SK-N-SH treated with all-trans-retinoic acid at 6 μM for 48 hours (cell line): Measurements from ENCODE around the gene C7orf33.
A peak's percentile ranks its signal among the peaks of the same experiment; 100 is the strongest.

ENCODE experiments used
- ATAC-seq: fragments of 200-7000 bp; cut with Tn5 transposase; 3 replicates; pipeline ENCODE4 v1.9.1; 2020; ENCODE audit warnings: mild to moderate bottlenecking, moderate library complexity
- ARNTL ChIP-seq: fragments of 450-650 bp; formaldehyde crosslinking; IDR thresholded peaks from 2 replicates; pipeline ENCODE4 v1.5.0; 2020; ENCODE audit warnings: low read depth, mild to moderate bottlenecking, moderate library complexity, borderline replicate concordance
- BACH2 ChIP-seq: fragments of 250-450 bp; sonication (Bioruptor Pico); IDR thresholded peaks from 2 replicates; pipeline ENCODE4 v1.9.0; 2021; ENCODE audit warnings: mild to moderate bottlenecking, borderline replicate concordance
- CSDC2 ChIP-seq: fragments of 250-450 bp; sonication (Bioruptor Pico); IDR thresholded peaks from 2 replicates; pipeline ENCODE4 v1.5.0; 2020; ENCODE audit warnings: mild to moderate bottlenecking, moderate library complexity
- ESRRG ChIP-seq: fragments of 250-450 bp; sonication (Bioruptor Pico); IDR thresholded peaks from 2 replicates; pipeline ENCODE4 v1.6.1; 2021; ENCODE audit warnings: mild to moderate bottlenecking
- GLIS3 ChIP-seq: fragments of 250-450 bp; sonication (Bioruptor Pico); IDR thresholded peaks from 2 replicates; pipeline ENCODE4 v1.5.0; 2020; ENCODE audit warnings: mild to moderate bottlenecking, moderate library complexity
- ISL1 ChIP-seq: fragments of 250-450 bp; sonication (Bioruptor Pico); IDR thresholded peaks from 2 replicates; pipeline ENCODE4 v2.1.2; 2022; ENCODE audit warnings: mild to moderate bottlenecking, moderate library complexity
- OSR1 ChIP-seq: fragments of 250-450 bp; sonication (Bioruptor Pico); IDR thresholded peaks from 2 replicates; pipeline ENCODE4 v1.8.0; 2022; ENCODE audit warnings: moderate library complexity, mild to moderate bottlenecking, inconsistent platforms
- PPARA ChIP-seq: fragments of 250-450 bp; sonication (Bioruptor Pico); IDR thresholded peaks from 2 replicates; pipeline ENCODE4 v1.5.0; 2020; ENCODE audit warnings: mild to moderate bottlenecking, borderline replicate concordance
- RARB ChIP-seq: fragments of 250-450 bp; sonication (Bioruptor Pico); IDR thresholded peaks from 2 replicates; pipeline ENCODE4 v1.8.0; 2021; ENCODE audit warnings: mild to moderate bottlenecking, moderate library complexity
- SNAI2 ChIP-seq: fragments of 250-450 bp; sonication (Bioruptor Pico); IDR thresholded peaks from 2 replicates; pipeline ENCODE4 v1.5.0; 2020; ENCODE audit warnings: mild to moderate bottlenecking, moderate library complexity
- TOX ChIP-seq: fragments of 250-450 bp; sonication (Bioruptor Pico); IDR thresholded peaks from 2 replicates; pipeline ENCODE4 v1.8.0; 2021; ENCODE audit warnings: mild to moderate bottlenecking, moderate library complexity, borderline replicate concordance
- ZC3H10 ChIP-seq: fragments of 250-450 bp; sonication (Bioruptor Pico); IDR thresholded peaks from 2 replicates; pipeline ENCODE4 v1.5.1; 2021; ENCODE audit warnings: mild to moderate bottlenecking, moderate library complexity
- ZFP3 ChIP-seq: fragments of 250-450 bp; sonication (Bioruptor Pico); IDR thresholded peaks from 2 replicates; pipeline ENCODE4 v1.5.0; 2020; ENCODE audit warnings: mild to moderate bottlenecking, moderate library complexity
- ZFP30 ChIP-seq: fragments of 450-650 bp; formaldehyde crosslinking; IDR thresholded peaks from 2 replicates; pipeline ENCODE4 v1.5.0; 2022; ENCODE audit warnings: mild to moderate bottlenecking, moderate library complexity
- TF ChIP-seq, protein P1 (sequence below): fragments of 250-450 bp; sonication (Bioruptor Pico); IDR thresholded peaks from 2 replicates; pipeline ENCODE4 v1.8.0; 2020; ENCODE audit warnings: mild to moderate bottlenecking, moderate library complexity, borderline replicate concordance
- TF ChIP-seq, protein P2 (sequence below): fragments of 250-450 bp; sonication (Bioruptor Pico); IDR thresholded peaks from 2 replicates; pipeline ENCODE4 v1.5.1; 2021; ENCODE audit warnings: mild to moderate bottlenecking, moderate library complexity
- TF ChIP-seq, protein P3 (sequence below): fragments of 250-450 bp; sonication (Bioruptor Pico); IDR thresholded peaks from 2 replicates; pipeline ENCODE4 v1.5.0; 2020; ENCODE audit warnings: mild to moderate bottlenecking, moderate library complexity
- TF ChIP-seq, protein P4 (sequence below): fragments of 250-450 bp; sonication (Bioruptor Pico); IDR thresholded peaks from 2 replicates; pipeline ENCODE4 v1.5.1; 2020; ENCODE audit warnings: low read depth, mild to moderate bottlenecking, moderate library complexity

Gene C7orf33

DNA sequence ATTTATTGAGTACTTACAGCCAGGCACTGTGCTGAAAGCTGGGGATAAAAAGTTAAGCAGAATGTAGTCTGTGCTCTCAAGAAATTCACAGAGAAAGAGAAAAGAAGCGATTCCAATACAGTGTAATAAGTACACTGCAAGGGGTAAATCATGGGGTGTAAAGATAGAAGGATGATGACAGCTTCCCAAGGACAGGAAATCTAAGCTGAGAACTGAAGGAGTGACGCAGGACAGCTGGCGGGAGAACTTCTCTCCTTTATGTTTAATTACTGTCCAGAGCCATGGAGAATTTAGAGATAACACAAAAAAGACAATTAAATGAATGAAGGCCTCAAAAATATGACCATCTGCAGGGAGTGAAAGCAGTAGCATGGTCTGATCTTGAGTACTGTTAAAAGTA is 34.8 kb downstream of the C7orf33 start:
- ATAC-seq, result peak; percentile 8; the same call in 2 of the 3 replicates
- no peak for TF ChIP-seq BACH2 (CRISPR knock-in tag)
- no peak for TF ChIP-seq GLIS3 (CRISPR knock-in tag)
- TF ChIP-seq TOX (CRISPR knock-in tag), result no peak
- TF ChIP-seq ESRRG (CRISPR knock-in tag), result no peak
- no peak for TF ChIP-seq RARB
- TF ChIP-seq SNAI2 (CRISPR knock-in tag), result no peak
- no peak for TF ChIP-seq PPARA (CRISPR knock-in tag)
- no peak for TF ChIP-seq OSR1 (CRISPR knock-in tag)
- TF ChIP-seq, protein P1, sequence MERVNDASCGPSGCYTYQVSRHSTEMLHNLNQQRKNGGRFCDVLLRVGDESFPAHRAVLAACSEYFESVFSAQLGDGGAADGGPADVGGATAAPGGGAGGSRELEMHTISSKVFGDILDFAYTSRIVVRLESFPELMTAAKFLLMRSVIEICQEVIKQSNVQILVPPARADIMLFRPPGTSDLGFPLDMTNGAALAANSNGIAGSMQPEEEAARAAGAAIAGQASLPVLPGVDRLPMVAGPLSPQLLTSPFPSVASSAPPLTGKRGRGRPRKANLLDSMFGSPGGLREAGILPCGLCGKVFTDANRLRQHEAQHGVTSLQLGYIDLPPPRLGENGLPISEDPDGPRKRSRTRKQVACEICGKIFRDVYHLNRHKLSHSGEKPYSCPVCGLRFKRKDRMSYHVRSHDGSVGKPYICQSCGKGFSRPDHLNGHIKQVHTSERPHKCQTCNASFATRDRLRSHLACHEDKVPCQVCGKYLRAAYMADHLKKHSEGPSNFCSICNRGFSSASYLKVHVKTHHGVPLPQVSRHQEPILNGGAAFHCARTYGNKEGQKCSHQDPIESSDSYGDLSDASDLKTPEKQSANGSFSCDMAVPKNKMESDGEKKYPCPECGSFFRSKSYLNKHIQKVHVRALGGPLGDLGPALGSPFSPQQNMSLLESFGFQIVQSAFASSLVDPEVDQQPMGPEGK (CRISPR knock-in tag), result no peak
- no peak for TF ChIP-seq ZFP30

DNA sequence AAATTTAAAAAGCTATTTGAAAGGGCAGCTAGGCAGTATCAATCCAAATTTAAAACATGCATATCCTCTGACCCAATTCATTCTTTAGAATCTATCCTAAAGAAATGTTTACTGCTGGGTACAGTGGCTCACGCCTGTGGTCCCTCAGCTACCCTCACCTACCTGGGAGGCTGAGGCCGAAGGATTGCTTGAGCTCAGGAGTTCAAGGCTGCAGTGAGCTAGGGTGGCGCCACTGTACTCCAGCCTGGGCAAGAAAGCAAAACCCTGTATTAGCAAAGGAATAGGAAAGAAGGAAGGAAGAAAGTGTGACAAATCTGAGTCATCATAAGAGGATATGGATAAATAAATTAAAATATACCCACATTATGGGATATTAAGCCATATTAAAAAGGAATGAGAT is 36.3 kb downstream of the C7orf33 start:
- no peak for TF ChIP-seq ZFP3
- TF ChIP-seq, protein P1 (CRISPR knock-in tag), result no peak
- TF ChIP-seq BACH2 (CRISPR knock-in tag), result no peak
- TF ChIP-seq ZC3H10 (CRISPR knock-in tag), result no peak
- no peak for TF ChIP-seq ESRRG (CRISPR knock-in tag)
- TF ChIP-seq, protein P2, sequence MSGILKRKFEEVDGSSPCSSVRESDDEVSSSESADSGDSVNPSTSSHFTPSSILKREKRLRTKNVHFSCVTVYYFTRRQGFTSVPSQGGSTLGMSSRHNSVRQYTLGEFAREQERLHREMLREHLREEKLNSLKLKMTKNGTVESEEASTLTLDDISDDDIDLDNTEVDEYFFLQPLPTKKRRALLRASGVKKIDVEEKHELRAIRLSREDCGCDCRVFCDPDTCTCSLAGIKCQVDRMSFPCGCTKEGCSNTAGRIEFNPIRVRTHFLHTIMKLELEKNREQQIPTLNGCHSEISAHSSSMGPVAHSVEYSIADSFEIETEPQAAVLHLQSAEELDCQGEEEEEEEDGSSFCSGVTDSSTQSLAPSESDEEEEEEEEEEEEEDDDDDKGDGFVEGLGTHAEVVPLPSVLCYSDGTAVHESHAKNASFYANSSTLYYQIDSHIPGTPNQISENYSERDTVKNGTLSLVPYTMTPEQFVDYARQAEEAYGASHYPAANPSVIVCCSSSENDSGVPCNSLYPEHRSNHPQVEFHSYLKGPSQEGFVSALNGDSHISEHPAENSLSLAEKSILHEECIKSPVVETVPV (CRISPR knock-in tag), result no peak
- no peak for TF ChIP-seq CSDC2 (CRISPR knock-in tag)
- TF ChIP-seq ISL1 (CRISPR knock-in tag), result no peak
- no peak for TF ChIP-seq PPARA (CRISPR knock-in tag)
- TF ChIP-seq, all 23 proteins: peak for 0
- no peak for ATAC-seq

DNA sequence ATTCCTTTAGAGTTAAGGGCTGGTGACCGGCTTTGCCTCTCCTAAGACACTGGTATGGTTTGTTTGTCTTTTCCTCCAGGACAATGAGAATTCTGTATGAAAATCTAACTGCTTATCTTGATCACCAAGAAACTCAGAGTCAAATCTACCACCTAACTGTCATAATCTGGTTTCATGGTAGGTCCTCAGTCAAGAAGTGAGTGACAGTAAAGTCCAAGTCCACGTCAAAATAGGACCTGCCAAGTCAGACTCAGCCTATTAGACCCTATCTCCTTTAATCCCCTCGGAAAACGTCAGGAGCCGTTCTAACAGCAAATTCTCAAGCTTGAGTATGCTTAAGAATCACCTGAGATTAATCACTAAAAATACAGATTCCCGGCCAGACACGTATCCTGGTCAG is 37.4 kb downstream of the C7orf33 start:
- no peak for ATAC-seq
- TF ChIP-seq GLIS3 (CRISPR knock-in tag), result no peak
- TF ChIP-seq, protein P3, sequence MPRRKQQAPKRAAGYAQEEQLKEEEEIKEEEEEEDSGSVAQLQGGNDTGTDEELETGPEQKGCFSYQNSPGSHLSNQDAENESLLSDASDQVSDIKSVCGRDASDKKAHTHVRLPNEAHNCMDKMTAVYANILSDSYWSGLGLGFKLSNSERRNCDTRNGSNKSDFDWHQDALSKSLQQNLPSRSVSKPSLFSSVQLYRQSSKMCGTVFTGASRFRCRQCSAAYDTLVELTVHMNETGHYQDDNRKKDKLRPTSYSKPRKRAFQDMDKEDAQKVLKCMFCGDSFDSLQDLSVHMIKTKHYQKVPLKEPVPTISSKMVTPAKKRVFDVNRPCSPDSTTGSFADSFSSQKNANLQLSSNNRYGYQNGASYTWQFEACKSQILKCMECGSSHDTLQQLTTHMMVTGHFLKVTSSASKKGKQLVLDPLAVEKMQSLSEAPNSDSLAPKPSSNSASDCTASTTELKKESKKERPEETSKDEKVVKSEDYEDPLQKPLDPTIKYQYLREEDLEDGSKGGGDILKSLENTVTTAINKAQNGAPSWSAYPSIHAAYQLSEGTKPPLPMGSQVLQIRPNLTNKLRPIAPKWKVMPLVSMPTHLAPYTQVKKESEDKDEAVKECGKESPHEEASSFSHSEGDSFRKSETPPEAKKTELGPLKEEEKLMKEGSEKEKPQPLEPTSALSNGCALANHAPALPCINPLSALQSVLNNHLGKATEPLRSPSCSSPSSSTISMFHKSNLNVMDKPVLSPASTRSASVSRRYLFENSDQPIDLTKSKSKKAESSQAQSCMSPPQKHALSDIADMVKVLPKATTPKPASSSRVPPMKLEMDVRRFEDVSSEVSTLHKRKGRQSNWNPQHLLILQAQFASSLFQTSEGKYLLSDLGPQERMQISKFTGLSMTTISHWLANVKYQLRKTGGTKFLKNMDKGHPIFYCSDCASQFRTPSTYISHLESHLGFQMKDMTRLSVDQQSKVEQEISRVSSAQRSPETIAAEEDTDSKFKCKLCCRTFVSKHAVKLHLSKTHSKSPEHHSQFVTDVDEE (CRISPR knock-in tag), result no peak
- TF ChIP-seq, protein P1 (CRISPR knock-in tag), result no peak
- TF ChIP-seq SNAI2 (CRISPR knock-in tag), result no peak
- no peak for TF ChIP-seq CSDC2 (CRISPR knock-in tag)
- no peak for TF ChIP-seq OSR1 (CRISPR knock-in tag)
- TF ChIP-seq TOX (CRISPR knock-in tag), result no peak

DNA sequence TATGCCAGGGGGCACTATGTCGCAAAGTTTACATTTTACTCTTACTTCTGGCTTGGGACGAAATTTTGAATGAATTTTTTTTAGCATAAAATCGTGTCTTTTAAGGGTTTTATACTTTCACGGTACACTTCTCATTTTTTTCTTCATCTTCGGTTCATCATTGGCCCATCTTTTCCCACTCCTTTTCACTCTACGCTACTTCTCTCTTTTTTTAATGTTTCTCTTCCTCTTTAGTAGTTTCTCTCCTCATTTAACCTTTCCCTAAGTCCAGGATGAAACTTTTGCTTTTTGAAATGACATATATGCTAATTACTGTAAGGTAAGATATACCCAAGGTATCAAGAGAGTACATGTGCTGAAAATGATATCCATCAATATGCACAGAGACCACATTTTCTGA is 39.5 kb downstream of the C7orf33 start:
- ATAC-seq, result no peak
- no peak for TF ChIP-seq SNAI2 (CRISPR knock-in tag)
- TF ChIP-seq, protein P3 (CRISPR knock-in tag), result no peak
- TF ChIP-seq ARNTL (CRISPR knock-in tag), result no peak
- TF ChIP-seq GLIS3 (CRISPR knock-in tag), result no peak
- TF ChIP-seq, protein P2 (CRISPR knock-in tag), result no peak
- TF ChIP-seq, protein P4, sequence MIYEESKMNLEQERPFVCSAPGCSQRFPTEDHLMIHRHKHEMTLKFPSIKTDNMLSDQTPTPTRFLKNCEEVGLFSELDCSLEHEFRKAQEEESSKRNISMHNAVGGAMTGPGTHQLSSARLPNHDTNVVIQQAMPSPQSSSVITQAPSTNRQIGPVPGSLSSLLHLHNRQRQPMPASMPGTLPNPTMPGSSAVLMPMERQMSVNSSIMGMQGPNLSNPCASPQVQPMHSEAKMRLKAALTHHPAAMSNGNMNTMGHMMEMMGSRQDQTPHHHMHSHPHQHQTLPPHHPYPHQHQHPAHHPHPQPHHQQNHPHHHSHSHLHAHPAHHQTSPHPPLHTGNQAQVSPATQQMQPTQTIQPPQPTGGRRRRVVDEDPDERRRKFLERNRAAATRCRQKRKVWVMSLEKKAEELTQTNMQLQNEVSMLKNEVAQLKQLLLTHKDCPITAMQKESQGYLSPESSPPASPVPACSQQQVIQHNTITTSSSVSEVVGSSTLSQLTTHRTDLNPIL (CRISPR knock-in tag), result no peak
- TF ChIP-seq TOX (CRISPR knock-in tag), result no peak
- TF ChIP-seq, all 23 proteins: peak for 0
